ENCODE results near the gene TRPM2.

Gene TRPM2

DNA sequence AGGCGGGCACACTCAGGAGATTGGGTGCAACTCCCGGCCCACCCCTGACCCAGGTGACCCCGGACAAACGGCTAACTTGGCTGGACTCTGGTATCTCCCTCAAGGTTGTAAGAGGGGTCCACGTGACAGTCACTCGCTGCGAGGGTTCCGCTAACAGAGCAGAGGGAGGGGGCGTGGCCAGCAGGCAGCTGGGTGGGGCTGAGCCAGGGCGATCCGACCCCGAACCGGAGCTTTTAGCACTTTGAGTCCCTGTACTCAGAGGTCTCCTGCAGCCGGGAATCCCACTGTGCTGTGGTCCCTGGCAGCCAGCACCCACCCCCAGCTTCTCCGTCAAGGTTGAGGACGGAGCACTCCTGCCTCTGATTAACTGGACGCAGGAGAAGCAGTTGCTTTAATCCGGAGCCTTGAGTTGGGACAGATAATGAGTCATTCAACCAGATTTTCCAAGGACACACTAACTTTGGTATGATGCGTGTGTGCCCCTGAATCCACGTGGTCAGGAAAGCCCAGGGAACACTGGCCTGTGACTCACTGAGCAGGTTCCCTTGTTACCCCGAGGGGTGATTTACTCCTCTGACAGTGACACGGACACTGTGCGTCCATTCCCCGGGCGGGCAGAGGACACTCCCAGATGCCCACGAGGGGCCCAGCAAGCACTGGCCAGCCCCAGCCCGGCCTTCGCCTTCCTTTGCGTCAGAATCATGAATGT, 16.8 kb downstream of the TRPM2 start:
- TF ChIP-seq EZH2 (IDR thresholded peaks at IDR 0.05; ENCODE audit: borderline replicate concordance, low read depth, low read length, severe bottlenecking), result no peak
- TF ChIP-seq, protein P1, sequence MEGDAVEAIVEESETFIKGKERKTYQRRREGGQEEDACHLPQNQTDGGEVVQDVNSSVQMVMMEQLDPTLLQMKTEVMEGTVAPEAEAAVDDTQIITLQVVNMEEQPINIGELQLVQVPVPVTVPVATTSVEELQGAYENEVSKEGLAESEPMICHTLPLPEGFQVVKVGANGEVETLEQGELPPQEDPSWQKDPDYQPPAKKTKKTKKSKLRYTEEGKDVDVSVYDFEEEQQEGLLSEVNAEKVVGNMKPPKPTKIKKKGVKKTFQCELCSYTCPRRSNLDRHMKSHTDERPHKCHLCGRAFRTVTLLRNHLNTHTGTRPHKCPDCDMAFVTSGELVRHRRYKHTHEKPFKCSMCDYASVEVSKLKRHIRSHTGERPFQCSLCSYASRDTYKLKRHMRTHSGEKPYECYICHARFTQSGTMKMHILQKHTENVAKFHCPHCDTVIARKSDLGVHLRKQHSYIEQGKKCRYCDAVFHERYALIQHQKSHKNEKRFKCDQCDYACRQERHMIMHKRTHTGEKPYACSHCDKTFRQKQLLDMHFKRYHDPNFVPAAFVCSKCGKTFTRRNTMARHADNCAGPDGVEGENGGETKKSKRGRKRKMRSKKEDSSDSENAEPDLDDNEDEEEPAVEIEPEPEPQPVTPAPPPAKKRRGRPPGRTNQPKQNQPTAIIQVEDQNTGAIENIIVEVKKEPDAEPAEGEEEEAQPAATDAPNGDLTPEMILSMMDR (IDR thresholded peaks at IDR 0.05; ENCODE audit: borderline replicate concordance, extremely low read depth, low read length, poor library complexity, severe bottlenecking), result no peak
- Histone ChIP-seq H4K20me1 (ENCODE audit: insufficient read depth, low read length) (no peaks in the 10 kb centered on the region), H3K4me2 (ENCODE audit: insufficient read depth, low read length) (no peak overlapping the region), H3K27ac (ENCODE audit: low read length) (no peak overlapping the region), H3K9me3 (ENCODE audit: insufficient read depth, low read length, severe bottlenecking) (no peaks in the 10 kb centered on the region), H3K4me1 (ENCODE audit: insufficient read depth, low read length) (no peaks in the 10 kb centered on the region), H3K36me3 (ENCODE audit: insufficient read depth, low read length) (no peaks in the 10 kb centered on the region), H3K9ac (ENCODE audit: low read depth, low read length) (no peak overlapping the region), H3K27me3 (ENCODE audit: insufficient read depth, low read length, poor library complexity) (no peaks in the 10 kb centered on the region), H2AFZ (ENCODE audit: low read depth, low read length) (no peak overlapping the region), H3K4me3 (ENCODE audit: low read depth in 1 of 2, low read length in 2 of 2) (no peak overlapping the region), H3K79me2 (ENCODE audit: insufficient read depth, low read length) (no peaks in the 10 kb centered on the region)
- ATAC-seq (ENCODE audit: insufficient read depth, low read depth) (no peak), DNase-seq (no peak)

DNA sequence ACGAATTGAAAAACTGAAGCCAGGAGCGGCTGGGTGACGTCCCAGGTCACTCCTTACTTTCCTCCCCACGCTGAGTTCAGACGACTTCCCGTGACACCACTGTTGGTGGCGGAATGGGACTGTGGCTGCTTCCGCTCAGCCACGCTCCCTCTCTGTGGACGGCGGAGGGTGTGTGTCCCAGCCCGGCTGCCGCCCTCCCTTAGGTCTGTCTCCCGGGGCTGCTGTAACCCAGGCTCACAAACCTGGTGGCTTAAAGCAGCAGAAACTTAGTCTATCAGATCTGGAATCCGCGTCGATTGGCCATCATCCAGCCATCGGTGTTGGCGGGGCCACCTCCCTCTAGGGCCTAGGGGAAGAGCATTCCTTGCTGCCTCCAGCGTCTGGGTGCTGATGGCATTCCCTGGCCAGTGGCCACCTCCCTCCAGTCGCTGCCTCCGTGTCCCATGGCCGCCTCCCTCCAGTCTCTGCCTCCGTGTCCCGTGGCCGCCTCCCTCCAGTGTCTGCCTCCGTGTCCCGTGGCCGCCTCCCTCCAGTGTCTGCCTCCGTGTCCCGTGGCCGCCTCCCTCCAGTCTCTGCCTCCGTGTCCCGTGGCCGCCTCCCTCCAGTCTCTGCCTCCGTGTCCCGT, 17.5 kb downstream of the TRPM2 start:
- Histone ChIP-seq H3K4me2 (ENCODE audit: insufficient read depth, low read length) (no peak overlapping the region), H3K9ac (ENCODE audit: low read depth, low read length) (no peak overlapping the region), H3K36me3 (ENCODE audit: insufficient read depth, low read length) (no peaks in the 10 kb centered on the region), H3K4me1 (ENCODE audit: insufficient read depth, low read length) (no peaks in the 10 kb centered on the region), H3K9me3 (ENCODE audit: insufficient read depth, low read length, severe bottlenecking) (no peaks in the 10 kb centered on the region), H3K4me3 (ENCODE audit: low read depth in 1 of 2, low read length in 2 of 2) (no peak overlapping the region), H3K79me2 (ENCODE audit: insufficient read depth, low read length) (no peaks in the 10 kb centered on the region), H2AFZ (ENCODE audit: low read depth, low read length) (no peak overlapping the region), H3K27me3 (ENCODE audit: insufficient read depth, low read length, poor library complexity) (no peaks in the 10 kb centered on the region), H4K20me1 (ENCODE audit: insufficient read depth, low read length) (no peaks in the 10 kb centered on the region), H3K27ac (ENCODE audit: low read length) (no peak overlapping the region)
- ATAC-seq (ENCODE audit: insufficient read depth, low read depth), result no peak
- TF ChIP-seq, protein P1 (IDR thresholded peaks at IDR 0.05; ENCODE audit: borderline replicate concordance, extremely low read depth, low read length, poor library complexity, severe bottlenecking), result no peak
- no peak for TF ChIP-seq EZH2 (IDR thresholded peaks at IDR 0.05; ENCODE audit: borderline replicate concordance, low read depth, low read length, severe bottlenecking)
- no peak for DNase-seq

DNA sequence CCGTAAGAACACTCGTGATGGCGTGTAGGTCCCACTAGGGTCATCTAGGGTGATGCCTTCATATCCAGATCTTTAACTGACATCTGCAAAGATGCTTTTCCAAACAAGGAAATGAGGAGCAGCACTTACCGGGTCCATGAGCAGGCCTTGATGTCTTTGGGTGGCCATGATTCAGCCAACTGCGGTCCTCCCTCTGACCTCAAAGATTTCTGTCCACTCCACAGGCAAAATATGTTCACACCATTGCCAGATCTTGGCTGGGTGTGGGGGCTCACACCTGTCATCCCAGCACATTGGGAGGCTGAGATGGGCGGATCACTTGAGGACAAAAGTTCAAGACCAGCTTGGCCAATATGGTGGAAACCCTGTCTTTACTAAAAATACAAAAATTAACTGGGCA, 18.2 kb downstream of the TRPM2 start:
- no peaks in the 10 kb centered on the region for H3K79me2 ChIP-seq (ENCODE audit: insufficient read depth, low read length)
- no peak overlapping the region for H3K9ac ChIP-seq (ENCODE audit: low read depth, low read length)
- no peaks in the 10 kb centered on the region for H3K9me3 ChIP-seq (ENCODE audit: insufficient read depth, low read length, severe bottlenecking)
- no peak overlapping the region for H3K4me3 ChIP-seq (ENCODE audit: low read depth in 1 of 2, low read length in 2 of 2)
- no peaks in the 10 kb centered on the region for H3K4me1 ChIP-seq (ENCODE audit: insufficient read depth, low read length)
- DNase-seq (no peak), ATAC-seq (ENCODE audit: insufficient read depth, low read depth) (no peak)
- TF ChIP-seq, protein P1 (IDR thresholded peaks at IDR 0.05; ENCODE audit: borderline replicate concordance, extremely low read depth, low read length, poor library complexity, severe bottlenecking), result no peak
- no peak for TF ChIP-seq EZH2 (IDR thresholded peaks at IDR 0.05; ENCODE audit: borderline replicate concordance, low read depth, low read length, severe bottlenecking)
- no peak overlapping the region for H2AFZ ChIP-seq (ENCODE audit: low read depth, low read length)
- no peaks in the 10 kb centered on the region for H3K27me3 ChIP-seq (ENCODE audit: insufficient read depth, low read length, poor library complexity)
- no peaks in the 10 kb centered on the region for H4K20me1 ChIP-seq (ENCODE audit: insufficient read depth, low read length)
- no peaks in the 10 kb centered on the region for H3K36me3 ChIP-seq (ENCODE audit: insufficient read depth, low read length)
- no peak overlapping the region for H3K27ac ChIP-seq (ENCODE audit: low read length)
- no peak overlapping the region for H3K4me2 ChIP-seq (ENCODE audit: insufficient read depth, low read length)

Measured in DND-41 (cell line).